GM21528 (cell line): ENCODE data around the gene DEPDC7.

Experiments used
- ATAC-seq: cut with Tn5 transposase; IDR thresholded peaks from one replicate; pipeline ENCODE4 v1.9.1; 2021; ENCODE audit warnings: mild to moderate bottlenecking, moderate library complexity; ENCODE audit not compliant: unreplicated experiment, low FRiP score

The DEPDC7 gene

GRCh38 chr11:33059331-33060007 lies 43.8 kb downstream of the DEPDC7 start:
- no peak for ATAC-seq

- ATAC-seq = no peak
These were observed 44.6 kb downstream of the DEPDC7 start for GRCh38 chr11:33060271-33060670.

GRCh38 chr11:33062137-33062536 lies 46.5 kb downstream of the DEPDC7 start:
- ATAC-seq = no peak

- no peak for ATAC-seq
These were observed 47.7 kb downstream of the DEPDC7 start for GRCh38 chr11:33063326-33063881.

GRCh38 chr11:33064033-33064825 lies 48.6 kb downstream of the DEPDC7 start:
- no peak for ATAC-seq

GRCh38 chr11:33064866-33065265 lies 49.2 kb downstream of the DEPDC7 start:
- no peak for ATAC-seq

GRCh38 chr11:33065445-33066178 lies 49.9 kb downstream of the DEPDC7 start:
- no peak for ATAC-seq

- no peak for ATAC-seq
These were observed 51.6 kb downstream of the DEPDC7 start for GRCh38 chr11:33067294-33067693.

GRCh38 chr11:33068611-33069340 lies 53.1 kb downstream of the DEPDC7 start:
- ATAC-seq = no peak

GRCh38 chr11:33072465-33072864 lies 56.8 kb downstream of the DEPDC7 start:
- no peak for ATAC-seq
